G401.6 (cell line): ENCODE data around the gene KRTAP1-1.
"Not testable (repeated sequence)": the region's sequence is repeated elsewhere in the genome, so short reads cannot be mapped to it uniquely, and the experiment has no call there.

Experiments used
- FAIRE-seq: peaks from 2 replicates; lab custom pipeline; 2012; peaks lifted over from hg19 to GRCh38; lab: Jason Lieb, UNC

The KRTAP1-1 gene

DNA sequence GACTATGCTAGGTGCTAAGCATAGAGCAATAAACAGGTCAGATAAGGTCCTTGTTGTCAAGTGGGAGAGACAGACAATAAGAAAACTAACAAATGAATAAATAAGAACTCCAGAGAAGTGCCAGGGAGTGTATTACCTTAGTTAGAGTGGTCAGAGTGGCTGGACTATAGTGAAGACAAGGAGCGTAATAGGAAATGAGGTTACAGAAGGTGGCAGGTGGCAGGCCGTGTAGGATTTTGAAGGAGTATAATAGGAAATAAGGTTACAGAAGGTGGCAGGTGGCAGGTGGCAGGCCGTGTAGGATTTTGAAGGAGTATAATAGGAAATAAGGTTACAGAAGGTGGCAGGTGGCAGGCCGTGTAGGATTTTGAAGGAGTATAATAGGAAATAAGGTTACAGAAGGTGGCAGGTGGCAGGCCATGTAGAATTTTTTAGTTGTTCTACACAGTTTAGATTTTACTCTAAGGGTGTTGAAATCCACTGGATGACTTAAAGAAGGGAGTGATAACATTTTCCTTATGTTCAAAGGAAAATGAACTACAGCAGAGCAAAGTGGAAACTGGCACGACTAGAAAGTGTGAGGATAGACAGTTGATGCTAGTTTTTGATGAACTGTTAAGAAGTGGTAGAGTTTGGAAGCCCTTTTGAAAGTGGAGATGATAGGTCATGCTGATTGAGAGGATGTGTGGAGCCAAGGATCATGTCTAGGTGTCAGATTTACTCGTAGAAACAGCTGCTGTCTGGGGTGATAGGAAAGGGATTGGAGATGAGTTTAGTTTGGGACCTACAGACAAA lies 28.7 kb downstream of the KRTAP1-1 start:
- no peak for FAIRE-seq

DNA sequence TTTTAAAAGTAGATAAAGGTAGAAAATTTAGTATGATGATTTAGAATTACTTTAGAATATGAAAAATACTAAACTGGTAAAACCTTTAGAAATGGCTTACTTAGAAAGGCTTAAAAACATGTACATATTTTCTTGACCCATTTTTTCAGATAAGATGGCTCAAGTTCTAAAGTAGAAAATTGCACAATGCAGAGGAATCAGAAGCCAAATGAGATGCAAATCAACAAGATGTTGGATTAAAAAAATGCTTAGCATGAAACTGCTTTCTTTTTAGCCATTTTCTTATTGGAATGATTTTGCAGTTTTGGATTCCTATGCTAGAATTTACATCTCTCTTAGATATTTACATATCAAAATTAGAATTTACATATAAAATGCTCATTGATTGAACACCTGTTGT lies 30.8 kb downstream of the KRTAP1-1 start:
- no peak for FAIRE-seq

DNA sequence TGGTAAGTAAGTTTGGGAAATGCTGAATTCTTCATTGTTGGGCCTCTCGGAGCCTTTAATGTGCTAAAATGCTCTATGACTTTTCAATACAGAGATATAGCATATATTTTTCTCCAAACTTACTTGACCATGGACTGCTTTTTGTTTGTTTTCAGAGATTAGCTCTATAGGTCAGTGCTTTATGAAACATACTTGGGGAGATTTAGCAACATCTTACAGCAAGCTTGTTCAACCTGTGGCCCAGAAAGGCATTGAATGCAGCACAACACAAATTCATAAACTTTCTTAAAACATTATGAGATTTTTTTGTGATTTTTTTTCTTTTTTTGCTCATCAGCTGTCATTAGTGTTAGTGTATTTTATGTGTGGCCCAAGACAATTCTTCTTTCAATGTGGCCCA lies 31.3 kb downstream of the KRTAP1-1 start:
- no peak for FAIRE-seq

DNA sequence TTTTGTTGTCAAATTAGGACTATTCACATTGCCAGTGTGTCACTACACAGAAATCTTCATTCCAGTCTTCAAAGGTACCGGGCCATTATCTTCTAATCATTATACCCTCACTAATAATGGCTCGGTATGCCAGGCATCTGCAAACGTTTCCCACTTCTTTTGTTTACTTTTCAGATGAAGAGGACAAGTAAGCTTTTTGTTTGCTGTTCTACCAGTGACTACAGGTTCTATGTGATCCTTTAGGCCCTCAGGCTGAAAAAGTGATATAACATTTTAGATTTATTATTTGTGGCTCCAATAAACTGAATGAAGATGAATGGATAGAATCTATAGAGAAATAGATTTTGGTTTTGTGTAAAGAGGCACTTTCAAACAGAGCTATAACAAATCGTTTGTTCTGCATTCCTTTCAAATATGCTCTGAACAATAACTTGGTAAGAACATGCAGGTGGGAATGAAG lies 31.9 kb downstream of the KRTAP1-1 start:
- FAIRE-seq = no peak

DNA sequence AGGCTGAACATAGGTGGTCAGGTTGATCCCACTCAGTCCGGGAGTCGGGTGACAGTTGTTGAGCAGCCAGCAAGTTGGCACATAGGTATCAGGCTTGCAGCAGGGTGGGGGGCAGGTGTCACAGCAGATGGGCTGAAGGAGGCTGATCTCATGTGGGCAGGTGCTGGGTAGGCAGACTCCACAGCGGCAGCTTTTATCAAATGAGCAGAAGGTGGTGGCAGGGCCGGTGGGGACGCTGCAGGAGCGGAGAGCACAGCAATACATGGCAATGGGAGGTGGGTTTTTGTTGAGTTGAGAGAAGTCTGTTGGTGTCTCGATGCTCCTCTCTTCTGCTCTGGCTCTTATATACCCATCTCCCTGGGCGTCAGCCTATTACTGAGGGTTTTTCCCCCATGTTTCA lies 32.4 kb downstream of the KRTAP1-1 start, which contains the start of gene KRTAP3-1:
Gene KRTAP3-1 (minus strand): TSS at position 318 of the 400 bp plus-strand sequence. CDS start 54 bp downstream, at position 264.
- no peak for FAIRE-seq

DNA sequence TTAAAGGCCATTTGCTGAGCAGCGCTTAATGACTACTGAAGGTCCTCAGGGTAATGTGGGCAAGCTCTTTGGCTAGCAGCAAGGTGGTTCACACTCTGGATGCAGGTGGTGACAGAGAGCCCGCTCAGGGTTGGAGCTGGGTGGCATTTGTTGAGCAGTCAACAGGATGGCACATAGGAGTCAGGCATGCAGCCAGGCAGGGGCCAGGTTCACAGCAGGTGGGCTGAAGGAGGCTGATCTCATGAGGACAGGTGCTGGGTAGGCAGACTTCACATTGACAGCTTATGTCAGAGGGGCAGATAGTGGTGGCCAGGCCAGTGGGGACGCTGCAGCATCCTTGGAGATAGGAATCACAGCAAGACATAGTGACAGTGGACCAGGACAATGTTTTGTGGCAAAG lies 36.9 kb downstream of the KRTAP1-1 start:
- no peak for FAIRE-seq

DNA sequence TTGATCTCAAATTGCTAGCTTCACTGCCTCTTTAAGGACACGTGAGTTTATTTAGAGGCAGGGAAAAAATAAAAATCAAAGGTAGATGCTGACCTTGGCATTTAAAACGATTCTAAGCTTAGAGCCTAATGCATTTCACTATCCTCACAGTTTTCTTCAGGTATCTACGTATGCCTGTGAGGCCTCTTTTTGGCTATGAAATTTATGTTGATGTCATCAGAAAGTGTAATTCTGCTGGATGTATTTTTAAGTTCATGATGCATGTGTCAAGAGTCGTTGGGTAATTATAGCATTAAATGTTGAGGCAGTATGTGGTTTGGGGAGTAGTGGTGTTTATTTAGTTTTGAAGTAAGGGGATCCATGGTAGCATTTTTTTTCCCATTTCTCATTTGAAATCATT lies 37.3 kb downstream of the KRTAP1-1 start:
- FAIRE-seq = no peak

DNA sequence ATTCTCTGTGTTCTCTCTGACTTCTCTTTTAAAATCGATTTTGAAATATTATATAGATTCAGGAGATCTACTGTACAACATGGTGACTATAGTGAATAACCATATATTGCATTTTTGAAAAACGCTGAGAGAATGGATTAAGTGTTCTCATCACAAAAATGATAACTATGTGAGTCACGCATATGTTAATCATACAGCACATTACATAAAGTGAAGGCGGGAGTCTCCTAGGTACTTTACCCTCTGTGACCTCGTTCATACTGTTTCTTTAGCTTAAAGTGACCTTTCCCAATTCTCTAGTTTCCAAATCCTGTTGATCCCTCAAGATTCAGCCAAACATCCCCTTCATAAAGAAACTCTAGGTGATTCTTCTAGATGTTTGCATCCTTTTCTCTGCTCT lies 38.4 kb downstream of the KRTAP1-1 start:
- FAIRE-seq = no peak

DNA sequence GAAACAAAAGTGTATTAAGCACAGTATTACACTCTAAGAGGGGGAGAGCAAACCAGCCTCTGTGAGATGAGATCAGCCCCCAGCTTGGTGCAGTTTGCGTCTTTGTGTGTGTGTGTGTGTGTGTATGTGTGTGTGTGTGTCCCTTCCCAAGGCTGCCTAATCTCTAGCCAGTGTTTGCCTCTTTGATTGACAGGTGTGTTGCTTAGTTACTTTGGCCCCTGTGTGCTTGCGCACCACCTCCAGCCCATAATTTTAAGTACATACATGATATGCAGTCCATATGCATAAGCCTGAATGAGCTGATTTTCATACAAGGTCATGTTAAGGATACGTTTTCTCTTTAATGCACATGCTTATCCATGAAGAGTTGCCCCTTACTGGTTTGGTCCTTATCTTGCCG lies 39.5 kb downstream of the KRTAP1-1 start:
- no peak for FAIRE-seq

DNA sequence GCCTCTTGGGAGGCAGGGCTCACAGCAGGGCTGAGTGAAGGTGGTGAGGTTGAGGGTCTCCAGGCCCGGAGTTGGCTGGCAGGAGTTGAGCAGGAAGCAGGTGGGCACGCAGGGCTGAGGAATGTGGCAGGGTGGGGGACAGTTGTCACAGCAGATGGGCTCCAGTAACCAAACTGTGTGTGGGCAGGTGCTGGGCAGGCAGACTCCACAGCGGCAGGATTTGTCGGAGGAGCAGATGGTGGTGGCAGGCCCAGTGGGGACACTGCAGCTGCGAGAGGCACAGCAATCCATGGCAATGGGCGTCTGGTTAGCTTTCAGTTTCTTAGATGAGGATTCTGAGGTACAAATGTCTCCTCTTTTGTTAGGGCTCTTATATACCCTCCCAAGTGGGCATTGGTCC lies 41.7 kb downstream of the KRTAP1-1 start, which contains the start of gene KRTAP3-2:
Gene KRTAP3-2 (minus strand): TSS at position 344 of the 400 bp plus-strand sequence. CDS start 53 bp downstream, at position 291.
- FAIRE-seq = not testable (repeated sequence)

DNA sequence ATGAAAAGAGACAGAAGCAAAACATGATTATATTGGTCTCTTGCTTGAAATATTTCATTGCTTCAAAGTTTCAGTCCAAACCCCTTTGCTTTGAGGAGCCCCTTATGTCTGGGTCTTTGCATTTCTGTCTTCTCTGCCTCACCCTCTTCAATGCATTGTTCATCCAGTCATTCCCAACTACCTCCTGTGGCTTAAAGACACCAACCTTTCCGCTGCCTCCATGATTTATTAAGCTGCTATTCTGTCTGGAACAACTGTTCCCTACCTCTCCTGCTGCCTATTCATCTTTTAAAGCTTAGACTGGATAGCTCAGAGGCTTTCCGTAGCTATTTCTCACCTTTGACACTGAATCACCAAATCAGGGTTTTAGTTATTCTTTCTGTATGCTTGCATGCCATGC lies 43.9 kb downstream of the KRTAP1-1 start:
- no peak for FAIRE-seq

DNA sequence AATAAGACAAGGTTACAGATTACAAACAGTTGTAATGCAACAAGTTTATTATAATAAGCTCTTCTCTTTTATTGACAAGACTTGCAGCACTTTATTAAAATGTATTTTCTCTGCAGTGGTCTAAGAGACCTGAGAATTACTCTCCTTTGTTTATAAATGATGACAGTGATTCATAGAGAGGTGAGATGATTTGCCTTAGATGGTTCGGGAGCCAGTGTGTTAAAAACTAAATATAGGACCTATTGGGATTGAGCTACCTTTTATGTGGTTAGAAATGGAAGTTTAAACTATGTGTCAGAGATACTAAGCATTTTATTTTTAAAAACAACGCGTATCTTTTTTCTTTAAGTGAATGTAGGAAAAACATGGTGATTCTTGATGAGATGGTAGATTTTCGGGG lies 44.4 kb downstream of the KRTAP1-1 start:
- no peak for FAIRE-seq

DNA sequence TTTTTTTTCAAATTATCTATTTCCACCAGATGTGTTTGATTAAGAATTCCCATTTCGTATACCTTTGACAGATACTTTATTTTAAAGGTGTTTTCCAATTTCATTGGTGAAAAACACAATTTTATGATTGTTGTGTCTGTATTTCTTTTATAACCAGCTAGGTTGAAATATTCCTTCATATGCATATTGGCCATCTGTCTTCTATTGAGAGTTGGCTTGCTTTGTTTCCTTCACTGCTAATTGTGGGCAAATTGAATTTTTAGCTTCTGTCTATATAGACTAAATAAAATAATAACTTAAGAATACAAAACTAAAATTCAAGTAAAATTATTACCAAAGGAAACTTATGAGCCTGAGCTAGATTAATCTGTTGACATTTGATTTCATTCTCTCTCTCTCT lies 46.1 kb downstream of the KRTAP1-1 start:
- FAIRE-seq = no peak

DNA sequence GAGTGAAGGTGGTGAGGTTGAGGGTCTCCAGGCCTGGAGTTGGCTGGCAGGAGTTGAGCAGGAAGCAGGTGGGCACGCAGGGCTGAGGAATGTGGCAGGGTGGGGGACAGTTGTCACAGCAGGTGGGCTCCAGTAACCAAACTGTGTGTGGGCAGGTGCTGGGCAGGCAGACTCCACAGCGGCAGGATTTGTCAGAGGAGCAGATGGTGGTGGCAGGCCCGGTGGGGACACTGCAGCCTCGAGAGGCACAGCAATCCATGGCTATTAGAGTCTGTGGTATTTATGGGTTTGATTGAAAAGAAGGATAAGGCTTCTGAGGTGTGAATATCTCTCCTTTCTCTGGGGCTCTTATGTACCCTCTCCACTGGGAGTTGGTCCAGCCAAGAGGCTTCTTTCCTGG lies 47.4 kb downstream of the KRTAP1-1 start, which contains the start of gene KRTAP3-3:
Gene KRTAP3-3 (minus strand): TSS at position 326 of the 400 bp plus-strand sequence. CDS start 67 bp downstream, at position 259.
- no peak for FAIRE-seq

DNA sequence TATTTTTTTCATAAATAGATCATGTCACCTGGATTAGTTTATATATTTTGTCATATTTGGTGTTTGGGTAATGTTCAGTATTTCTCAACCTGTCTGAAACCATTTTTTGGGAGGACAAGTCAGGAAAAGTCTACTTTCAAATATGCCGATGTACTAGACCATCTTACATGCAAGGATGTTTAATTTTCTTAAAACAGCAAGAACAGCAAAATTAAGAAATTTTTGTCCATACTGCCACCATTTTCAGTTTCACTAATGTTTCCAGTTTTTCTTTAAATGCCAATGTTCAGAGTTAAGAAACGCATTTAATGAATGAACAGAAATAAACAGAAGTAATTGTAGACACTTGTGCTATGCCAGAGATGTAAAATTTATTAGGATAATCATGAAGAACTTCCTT lies 48.2 kb downstream of the KRTAP1-1 start:
- no peak for FAIRE-seq

DNA sequence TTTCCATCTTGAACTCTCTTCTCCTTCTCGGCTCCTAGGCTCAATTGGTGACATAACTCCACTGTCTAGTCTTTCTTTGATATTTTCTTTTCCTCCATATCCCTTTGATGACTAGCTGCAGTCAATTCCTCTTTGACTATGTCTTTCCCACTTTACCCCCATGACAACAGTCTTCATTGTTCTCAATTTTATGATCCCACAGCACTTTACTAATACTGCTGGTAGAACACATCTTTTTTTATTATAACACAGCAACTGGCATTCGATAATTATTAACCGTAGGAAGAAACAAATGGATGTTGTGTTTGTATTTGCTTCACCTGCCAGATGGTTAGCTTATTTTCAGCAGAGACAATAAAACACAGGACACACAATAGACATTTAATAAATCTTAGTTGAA lies 48.6 kb downstream of the KRTAP1-1 start:
- no peak for FAIRE-seq
